Measurements from ENCODE around the gene INS.

The INS gene

GRCh38 chr11:2113776-2114175 is 47.2 kb downstream of the INS start:
- DNase-seq = no peak

- DNase-seq = no peak
These were observed 50.5 kb downstream of the INS start for GRCh38 chr11:2110521-2110920.
